Heart left ventricle (tissue), 13 donors: ENCODE measurements around the gene DEFB131A.
"Not testable (repeated sequence)": the region's sequence is repeated elsewhere in the genome, so short reads cannot be mapped to it uniquely, and the experiment has no call there.

Experiments
- CTCF ChIP-seq, 12 donors: fragments of 200-600 bp; sonication (generic) in 4 of 12; IDR thresholded peaks; one replicate each; pipeline versions ENCODE4 v1.5.0 to v1.8.0; 2018 to 2022; ENCODE audit warnings: antibody characterized with exemption in 12 of 12, mild to moderate bottlenecking in 5 of 12
- POLR2A ChIP-seq, 2 donors: fragments of 450-650 bp; IDR thresholded peaks; one replicate each; pipeline ENCODE4 v1.6.1; 2017; ENCODE audit warnings: antibody characterized with exemption in 2 of 2, mild to moderate bottlenecking in 2 of 2, moderate library complexity in 2 of 2
- donor health status: ischemic (EF 13 %, LVEDD 7.1; RV severe dilation, severe dysfunction).
- donor health status: DM: no; HTN: yes; CAD: no.
- donor health status: DM: no; HTN: no; CAD: no.
- donor health status: ischemic (EF 25% LVEDD 6.9; RV normal size, moderate dysfunction).
- donor health status: ischemic (EF 25% LVEDD 5.7; RV mildly dilated, moderate dysfunction).
- donor health status: ischemic (EF 35%, LVEDD 5.7; RV mildly dilated, moderate dysfunction).
- donor health status: nonischemic (EF 11% LVEDD 7.7; RV severe dilation, severe dysfunction).
- donor health status: DM: yes; HTN: yes; CAD: no.
- donor health status: PGD.
- donor health status: ischemic (EF 29% LVEDD 5.4; RV normal size, mild dysfunction).
- donor health status: nonischemic (EF 23%, LVEDD 6.1; RV moderate dilation, normal function).

DNA sequence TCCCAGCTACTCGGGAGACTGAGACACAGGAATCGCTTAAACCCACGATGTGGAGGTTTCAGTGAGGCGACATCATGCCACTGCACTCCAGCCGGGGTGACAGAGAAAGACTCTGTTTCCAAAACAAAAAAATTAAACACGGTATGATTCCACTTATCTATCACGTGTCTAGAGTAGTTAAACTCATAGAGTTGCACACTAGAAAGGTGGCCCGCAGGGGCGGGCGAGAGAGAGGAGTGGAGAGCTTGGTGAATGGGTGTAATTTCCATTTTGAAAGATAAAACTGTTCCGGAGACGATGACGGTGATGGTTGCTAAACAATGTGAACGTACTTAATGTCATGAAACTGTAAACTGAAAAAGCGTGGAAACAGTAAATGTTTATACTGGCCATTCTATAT lies 44.6 kb downstream of the DEFB131A start:
- not testable (repeated sequence) for TF ChIP-seq CTCF, POLR2A (IDR thresholded peaks at IDR 0.05)
